K562 (cell line): Measurements from ENCODE around the gene SHBG. TPM values are rescaled to one million over a fixed set of nuclear protein-coding genes. Genes with fewer than 3 reads are reported as not detected.

Experiments
- BRD9 ChIP-seq: fragments of 450-650 bp; IDR thresholded peaks from 2 replicates; pipeline ENCODE4 v1.6.1; 2018; ENCODE audit warnings: low read depth; ENCODE audit not compliant: partially characterized antibody
- CTBP1 ChIP-seq: fragments of 450-650 bp; IDR thresholded peaks from 2 replicates; pipeline ENCODE4 v1.6.1; 2016; ENCODE audit warnings: borderline replicate concordance
- CTCFL ChIP-seq: IDR thresholded peaks from 2 replicates; pipeline ENCODE4 v1.6.1; 2011; ENCODE audit warnings: borderline replicate concordance, low read depth, mild to moderate bottlenecking, moderate library complexity, low read length; ENCODE audit not compliant: insufficient read depth, poor library complexity, severe bottlenecking
- CXXC5 ChIP-seq: fragments of 250-450 bp; sonication (Bioruptor Pico); IDR thresholded peaks from 2 replicates; pipeline ENCODE4 v1.8.0; 2022; ENCODE audit warnings: inconsistent platforms, mild to moderate bottlenecking, moderate library complexity
- EP300 ChIP-seq: IDR thresholded peaks from 2 replicates; pipeline ENCODE4 v1.6.1; 2012; ENCODE audit warnings: low read length, improper control_type of control experiment
- ESRRA ChIP-seq: fragments of 450-650 bp; IDR thresholded peaks from 2 replicates; pipeline ENCODE4 v1.6.1; 2014; ENCODE audit warnings: low read depth, mild to moderate bottlenecking, moderate library complexity, borderline replicate concordance
- LARP7 ChIP-seq: fragments of 450-650 bp; IDR thresholded peaks from 2 replicates; pipeline ENCODE4 v1.6.1; 2016
- MEIS2 ChIP-seq: fragments of 450-650 bp; IDR thresholded peaks from 2 replicates; pipeline ENCODE4 v1.6.1; 2014; ENCODE audit warnings: mild to moderate bottlenecking; ENCODE audit not compliant: partially characterized antibody
- NR2F6 ChIP-seq: fragments of 450-650 bp; formaldehyde crosslinking; IDR thresholded peaks from 2 replicates; pipeline ENCODE4 v1.4.0; 2020; ENCODE audit warnings: mild to moderate bottlenecking
- PCBP1 ChIP-seq: fragments of 200-400 bp; formaldehyde crosslinking; IDR thresholded peaks from 2 replicates; pipeline ENCODE4 v1.6.1; 2018; ENCODE audit warnings: mild to moderate bottlenecking, low read depth, low read length; ENCODE audit not compliant: poor library complexity, severe bottlenecking
- PHF21A ChIP-seq: fragments of 450-650 bp; IDR thresholded peaks from 2 replicates; pipeline ENCODE4 v1.6.1; 2017; ENCODE audit warnings: low read depth, borderline replicate concordance
- PKNOX1 ChIP-seq: fragments of 450-650 bp; IDR thresholded peaks from 2 replicates; pipeline ENCODE4 v1.6.1; 2016
- RAD21 ChIP-seq, 2 experiments: fragments of 250-450 bp in 1 of 2; fragments of 450-650 bp in 1 of 2; sonication (Bioruptor Pico) in 1 of 2; formaldehyde crosslinking in 1 of 2; IDR thresholded peaks in 1 of 2; conservative IDR thresholded peaks in 1 of 2; 2 replicates each; pipeline versions ENCODE4 v1.4.0 to v1.8.0; 2020 to 2022; ENCODE audit warnings: mild to moderate bottlenecking in 2 of 2, moderate library complexity in 1 of 2
- RBBP5 ChIP-seq: fragments of 200-600 bp; sonication (generic); IDR thresholded peaks from 2 replicates; pipeline ENCODE4 v1.6.1; 2012; ENCODE audit warnings: borderline replicate concordance, mild to moderate bottlenecking, low read length, control low read depth, inconsistent platforms; ENCODE audit not compliant: insufficient read depth, poor library complexity, severe bottlenecking
- RBM14 ChIP-seq: fragments of 200-400 bp; formaldehyde crosslinking; IDR thresholded peaks from 2 replicates; pipeline ENCODE4 v1.6.1; 2018; ENCODE audit warnings: low read depth, mild to moderate bottlenecking, low read length, moderate library complexity, borderline replicate concordance; ENCODE audit not compliant: insufficient read depth
- RCOR1 ChIP-seq, 2 experiments: IDR thresholded peaks; 2 replicates each; pipeline ENCODE4 v1.6.1; 2012; ENCODE audit warnings: low read depth in 2 of 2, low read length in 2 of 2, borderline replicate concordance in 1 of 2, improper control_type of control experiment in 1 of 2
- SMC3 ChIP-seq: conservative IDR thresholded peaks from 2 replicates; pipeline ENCODE4 v1.6.1; 2011; ENCODE audit warnings: low read depth, low read length, improper control_type of control experiment; ENCODE audit not compliant: insufficient read depth
- ZFX ChIP-seq: sonication (generic); formaldehyde crosslinking; IDR thresholded peaks from 2 replicates; pipeline ENCODE4 v1.8.0; 2022; ENCODE audit warnings: mild to moderate bottlenecking, missing genetic modification reagents, moderate library complexity
- ZNF133 ChIP-seq: fragments of 250-450 bp; sonication (Bioruptor Pico); IDR thresholded peaks from 2 replicates; pipeline ENCODE4 v1.4.0; 2020; ENCODE audit warnings: mild to moderate bottlenecking
- ZNF23 ChIP-seq: fragments of 250-450 bp; sonication (Bioruptor Pico); IDR thresholded peaks from 2 replicates; pipeline ENCODE4 v1.4.0; 2020; ENCODE audit warnings: mild to moderate bottlenecking
- ZNF561 ChIP-seq: fragments of 450-650 bp; formaldehyde crosslinking; conservative IDR thresholded peaks from 2 replicates; pipeline ENCODE4 v1.4.0; 2020; ENCODE audit warnings: mild to moderate bottlenecking, moderate library complexity
- ZNF583 ChIP-seq: fragments of 250-450 bp; sonication (Bioruptor Pico); IDR thresholded peaks from 2 replicates; pipeline ENCODE4 v1.4.0; 2020
- ZNF79 ChIP-seq: fragments of 250-450 bp; sonication (Bioruptor Pico); IDR thresholded peaks from 2 replicates; pipeline ENCODE4 v1.4.0; 2020; ENCODE audit warnings: low read depth, mild to moderate bottlenecking, moderate library complexity
- polyA plus RNA-seq, 8 experiments: library from polyadenylated mRNA; depleted of rRNA in 4 of 8; stranded (reverse) in 5 of 8; unstranded in 3 of 8; fragments of >200 nt; fragmentation: Nextera tagmentation in 2 of 8; fragmentation: Illumina TruSeq in 1 of 8; extraction: Ambion mirVana in 2 of 8; extraction: Trizol in 1 of 8; gene quantifications; 2 replicates each; pipeline versions ENCODE4 v1.2.1 to v1.2.3, GENCODE V29; 2011 to 2014; ENCODE audit warnings: inconsistent platforms in 1 of 8, missing spikeins in 1 of 8
- total RNA-seq, 7 experiments: library from RNA; depleted of rRNA in 6 of 7; stranded (reverse); fragments of >200 nt in 6 of 7; fragmentation: Illumina TruSeq in 2 of 7; extraction: Trizol in 2 of 7; gene quantifications; 2 replicates each; pipeline versions ENCODE4 v1.2.1 to v1.2.3, GENCODE V29; 2011 to 2021; ENCODE audit warnings: low replicate concordance in 1 of 7
- TF ChIP-seq, protein P1 (sequence below): sonication (generic); formaldehyde crosslinking; IDR thresholded peaks from 2 replicates; pipeline ENCODE4 v1.5.0; 2020; ENCODE audit warnings: missing genetic modification reagents

Gene SHBG
- total and polyA plus RNA-seq, 9 of the 15 experiments (the other 6 are each of a cell fraction or from before 2014, with no cell fraction given) = not detected

GRCh38 chr17:7586673-7587419 is 43.1 kb upstream of the SHBG start (continued):
- no peak for TF ChIP-seq PHF21A
- peak; percentile 8 to 52; a peak in 2 of 4 replicates for TF ChIP-seq RAD21 (CRISPR knock-in tag; conservative IDR thresholded peaks at IDR 0.05 in 1 of 2, IDR thresholded peaks at IDR 0.05 in 1 of 2)
- TF ChIP-seq ESRRA = peak; percentile 84
- TF ChIP-seq SMC3 = peak; percentile 27; the same call in 1 of the 2 replicates
- peak; percentile 22 for TF ChIP-seq RBBP5
- no peak for TF ChIP-seq ZNF23 (CRISPR knock-in tag)
- peak; percentile 11; the same call in 1 of the 2 replicates for TF ChIP-seq CXXC5 (CRISPR knock-in tag)
- TF ChIP-seq PKNOX1 = peak; percentile 87
- 0 out of 2 replicates have a peak, but pooled peaks have one; percentile 33 for TF ChIP-seq ZNF583
- TF ChIP-seq NR2F6 (CRISPR knock-in tag) = no peak
- no peak for TF ChIP-seq RBM14
- TF ChIP-seq ZFX = peak; percentile 28; the same call in 1 of the 2 replicates
- TF ChIP-seq BRD9 = no peak
- no peak for TF ChIP-seq LARP7
- TF ChIP-seq PCBP1 = no peak
- TF ChIP-seq CTBP1 = peak; percentile 39; the same call in 1 of the 2 replicates
- TF ChIP-seq ZNF79 (CRISPR knock-in tag) = no peak
- TF ChIP-seq CTCFL = peak; percentile 91
- TF ChIP-seq ZNF133 (CRISPR knock-in tag) = no peak
- peak in 1 of 2 experiments; percentile 63; a peak in 2 of 4 replicates for TF ChIP-seq RCOR1 (IDR thresholded peaks at IDR 0.05; ENCODE audit: borderline replicate concordance in 1 of 2, low read depth in 2 of 2, low read length in 2 of 2)
- no peak for TF ChIP-seq ZNF561 (CRISPR knock-in tag)
- peak; percentile 68 for TF ChIP-seq MEIS2
- TF ChIP-seq EP300 = 0 out of 2 replicates have a peak, but pooled peaks have one; percentile 11
- TF ChIP-seq, protein P1, sequence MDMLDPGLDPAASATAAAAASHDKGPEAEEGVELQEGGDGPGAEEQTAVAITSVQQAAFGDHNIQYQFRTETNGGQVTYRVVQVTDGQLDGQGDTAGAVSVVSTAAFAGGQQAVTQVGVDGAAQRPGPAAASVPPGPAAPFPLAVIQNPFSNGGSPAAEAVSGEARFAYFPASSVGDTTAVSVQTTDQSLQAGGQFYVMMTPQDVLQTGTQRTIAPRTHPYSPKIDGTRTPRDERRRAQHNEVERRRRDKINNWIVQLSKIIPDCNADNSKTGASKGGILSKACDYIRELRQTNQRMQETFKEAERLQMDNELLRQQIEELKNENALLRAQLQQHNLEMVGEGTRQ (CRISPR knock-in tag) = no peak
